K562 treated with DMSO at 1 percent for 48 hours (cell line): ENCODE results near the gene RUNDC1. TPM values are rescaled to one million over a fixed set of nuclear protein-coding genes. Genes with fewer than 3 reads are reported as not detected.

Experiments
- total RNA-seq: library from RNA; unstranded; fragments of 300-600 nt; gene quantifications from 2 replicates; pipeline ENCODE4 v1.2.3, GENCODE V29; 2022; ENCODE audit warnings: low replicate concordance; ENCODE audit errors: extremely low read depth

Gene RUNDC1
- total RNA-seq, result not detected in 2 replicates

DNA sequence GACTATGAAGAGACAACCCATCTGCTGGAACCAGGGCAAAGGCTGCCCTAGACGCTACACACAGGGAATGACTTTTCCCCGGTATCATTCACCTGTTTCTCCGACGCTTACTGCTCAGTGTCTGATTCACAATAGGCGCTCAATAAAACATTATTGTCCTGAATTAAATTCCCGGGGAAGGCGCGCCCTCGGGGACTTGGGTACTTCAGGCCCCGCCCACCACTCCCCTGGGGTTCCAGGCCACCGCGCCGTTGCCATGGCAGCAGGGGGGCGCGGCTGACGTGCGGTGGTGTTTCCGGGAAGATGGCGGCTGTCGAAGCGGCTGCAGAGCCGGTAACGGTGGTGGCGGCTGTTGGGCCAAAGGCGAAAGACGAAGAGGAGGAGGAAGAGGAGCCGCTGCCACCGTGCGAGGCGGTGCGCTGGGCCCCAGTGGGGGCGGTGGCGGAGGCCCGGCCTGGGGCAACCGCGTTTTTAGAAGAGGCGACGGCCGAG lies at the start of gene RUNDC1:
RUNDC1 (plus strand) TSS at position 292 of the 492 bp plus-strand sequence; CDS start at position 304, 12 bp downstream.

DNA sequence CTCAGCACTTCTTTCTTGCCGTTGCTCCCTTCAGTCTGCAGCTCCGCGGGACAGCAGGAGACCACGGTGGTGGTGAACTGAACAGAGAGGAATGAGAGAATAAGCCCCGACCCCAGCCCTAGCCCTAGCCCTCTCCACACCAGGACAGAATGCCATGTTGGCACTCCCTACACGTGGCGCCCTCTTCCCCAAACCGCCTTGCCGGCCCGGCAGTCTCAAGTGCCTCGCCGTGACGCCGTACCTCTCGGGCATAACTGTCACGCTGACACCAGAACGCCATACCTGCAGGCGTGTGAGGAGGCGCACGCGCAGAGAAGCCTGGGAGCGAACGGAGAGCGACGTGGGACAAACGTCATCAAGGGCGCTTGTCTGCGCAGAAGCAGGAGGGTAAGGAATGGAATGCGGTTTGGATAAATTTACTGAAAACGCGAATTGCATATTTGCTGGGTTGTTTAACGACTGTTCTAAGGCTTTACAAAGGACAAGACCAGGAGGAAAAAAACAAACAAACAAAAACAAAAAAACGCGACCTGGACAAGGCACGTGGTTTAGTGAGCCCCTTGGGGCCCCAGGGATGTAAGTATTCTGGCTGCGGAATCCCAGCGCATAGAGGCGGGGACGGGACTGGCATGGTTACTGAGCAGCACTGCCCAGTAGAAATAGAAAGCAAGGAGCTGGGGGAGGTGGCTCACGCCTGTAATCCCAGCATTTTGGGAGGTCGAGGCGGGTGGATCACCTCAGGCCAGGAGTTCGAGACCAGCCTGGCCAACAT lies 16.0 kb upstream of the RUNDC1 start, which contains the start of gene AARSD1:
AARSD1 (minus strand) TSS at position 294 of the 772 bp plus-strand sequence; CDS start at position 280, 14 bp downstream.

DNA sequence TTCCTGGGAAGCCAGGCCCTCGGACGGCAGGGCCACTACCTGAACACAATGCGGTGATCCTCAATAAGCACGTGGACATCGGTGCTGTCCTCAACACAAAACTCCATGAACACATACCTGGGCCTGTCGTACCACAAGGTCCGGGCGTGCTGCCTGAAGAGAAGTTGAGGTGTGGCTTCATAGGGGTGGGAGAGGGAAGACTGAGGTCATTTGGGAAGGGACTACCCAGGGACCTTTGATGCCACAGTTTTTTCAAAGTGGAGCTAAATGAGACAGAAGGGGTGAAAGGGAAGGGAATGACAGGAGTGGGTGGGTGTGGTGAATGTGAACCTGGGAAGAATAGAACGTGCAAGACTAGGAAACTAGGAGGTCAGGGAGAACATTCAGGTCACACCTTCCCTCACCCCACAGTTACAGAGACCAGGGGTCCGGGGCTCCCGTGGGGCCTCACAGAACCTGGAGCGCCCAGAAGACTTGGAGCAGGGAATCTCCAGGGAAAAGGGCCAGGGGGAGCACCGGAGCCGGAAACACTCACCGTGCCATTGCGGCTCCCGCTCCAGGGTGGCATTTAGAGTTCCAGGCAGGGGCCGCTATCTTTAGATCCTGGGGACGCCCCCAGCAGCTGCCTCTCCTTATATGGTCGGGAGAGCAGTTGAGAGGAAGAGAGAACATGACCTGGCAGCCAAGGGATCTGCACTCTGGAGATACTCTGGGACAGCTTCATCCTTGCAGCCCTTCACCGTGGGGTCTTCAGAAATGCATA lies 673 bp upstream of the RUNDC1 start, which contains the start of gene PTGES3L:
PTGES3L (minus strand) TSS at position 570 of the 763 bp plus-strand sequence; CDS start at position 543, 27 bp downstream.

DNA sequence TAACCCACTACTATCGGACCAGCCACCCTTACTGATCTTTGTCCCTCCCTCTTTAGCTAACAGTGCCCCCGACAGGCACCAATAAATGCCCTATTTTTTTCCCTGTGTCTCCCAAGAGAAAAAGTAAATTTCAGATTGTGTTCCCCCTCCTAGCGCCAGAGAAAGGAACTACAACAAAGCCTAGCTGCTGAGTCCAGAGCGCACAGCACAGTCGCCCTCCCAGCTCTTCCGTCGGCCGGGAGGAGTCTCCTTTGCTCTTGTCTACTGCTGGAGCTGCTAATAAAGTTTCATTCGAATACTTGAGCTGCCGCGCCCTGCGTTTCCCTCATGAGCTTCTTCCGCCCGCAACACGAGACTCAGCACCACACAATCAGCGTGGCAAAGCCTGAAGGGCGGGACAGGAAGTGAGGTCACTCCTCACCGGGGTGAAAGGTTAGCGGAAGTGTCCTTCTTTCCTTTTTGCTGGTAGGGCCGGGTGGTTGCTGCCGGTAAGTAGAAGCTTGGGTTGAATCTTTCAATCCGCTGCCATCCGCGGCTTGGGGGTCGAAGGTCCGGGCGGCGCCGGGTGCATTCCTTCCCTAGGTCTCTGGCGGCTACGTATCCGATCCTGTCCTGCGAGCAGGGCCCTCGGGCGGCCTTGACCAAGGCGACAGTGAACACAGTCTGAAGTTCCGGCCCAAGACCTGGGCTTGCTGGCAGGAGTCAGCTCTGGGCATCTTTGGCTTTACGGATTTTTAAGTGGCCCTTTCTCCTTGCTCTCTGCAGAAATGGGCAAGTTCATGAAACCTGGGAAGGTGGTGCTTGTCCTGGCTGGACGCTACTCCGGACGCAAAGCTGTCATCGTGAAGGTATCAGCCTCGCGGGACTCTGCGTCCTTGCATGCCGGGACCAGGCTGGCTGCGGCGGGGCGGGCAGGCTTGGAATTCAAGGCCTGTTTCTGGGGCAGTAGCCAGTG lies 17.9 kb downstream of the RUNDC1 start, which contains the start of gene RPL27:
RPL27 (plus strand) TSS at position 436 of the 955 bp plus-strand sequence; CDS start at position 768, 332 bp downstream.

DNA sequence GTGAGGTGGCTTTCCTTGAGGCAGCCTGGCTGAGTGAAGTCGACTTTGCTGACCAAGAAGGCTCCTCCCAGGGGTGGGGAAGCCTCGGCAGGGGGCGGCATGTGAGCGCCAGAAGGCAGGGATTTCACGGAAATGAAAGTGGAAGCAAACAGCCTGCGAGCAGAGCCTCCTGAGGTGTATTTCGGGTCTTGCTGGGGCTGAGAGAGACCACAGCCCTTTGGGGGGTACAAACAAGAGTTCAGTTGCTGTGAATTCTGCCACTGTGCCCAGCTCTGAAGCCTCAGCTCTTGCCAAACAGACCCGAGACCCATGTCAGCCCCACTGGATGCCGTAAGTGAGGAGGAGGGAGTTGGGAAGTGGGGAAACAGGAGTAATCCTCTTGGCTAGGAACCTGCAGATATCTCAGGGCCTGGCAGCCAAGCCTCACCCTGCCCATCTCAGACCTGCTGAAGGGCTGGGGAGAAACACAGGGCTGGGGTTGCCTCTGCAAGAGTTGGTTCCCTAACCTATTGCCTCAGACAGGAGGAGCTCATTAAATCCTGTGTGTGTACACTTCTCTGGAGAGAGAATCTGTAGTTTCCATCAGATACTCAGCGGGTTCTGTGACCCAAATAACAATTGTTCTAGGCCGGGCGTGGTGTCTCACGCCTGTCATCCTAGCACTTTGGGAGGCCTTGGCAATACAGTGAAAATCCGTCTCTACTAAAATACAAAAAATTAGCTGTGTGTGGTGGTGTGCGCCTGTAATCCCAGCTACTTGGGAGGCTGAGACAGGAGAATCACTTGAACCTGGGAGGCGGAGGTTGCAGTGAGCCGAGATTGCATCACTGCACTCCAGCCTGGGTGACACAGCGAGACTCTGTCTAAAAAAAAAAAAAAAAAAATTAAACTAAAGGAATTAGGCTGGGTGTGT lies 26.5 kb downstream of the RUNDC1 start, which contains the start of gene IFI35:
IFI35 (plus strand) TSS at position 146 of the 913 bp plus-strand sequence; CDS start at position 310, 164 bp downstream.

DNA sequence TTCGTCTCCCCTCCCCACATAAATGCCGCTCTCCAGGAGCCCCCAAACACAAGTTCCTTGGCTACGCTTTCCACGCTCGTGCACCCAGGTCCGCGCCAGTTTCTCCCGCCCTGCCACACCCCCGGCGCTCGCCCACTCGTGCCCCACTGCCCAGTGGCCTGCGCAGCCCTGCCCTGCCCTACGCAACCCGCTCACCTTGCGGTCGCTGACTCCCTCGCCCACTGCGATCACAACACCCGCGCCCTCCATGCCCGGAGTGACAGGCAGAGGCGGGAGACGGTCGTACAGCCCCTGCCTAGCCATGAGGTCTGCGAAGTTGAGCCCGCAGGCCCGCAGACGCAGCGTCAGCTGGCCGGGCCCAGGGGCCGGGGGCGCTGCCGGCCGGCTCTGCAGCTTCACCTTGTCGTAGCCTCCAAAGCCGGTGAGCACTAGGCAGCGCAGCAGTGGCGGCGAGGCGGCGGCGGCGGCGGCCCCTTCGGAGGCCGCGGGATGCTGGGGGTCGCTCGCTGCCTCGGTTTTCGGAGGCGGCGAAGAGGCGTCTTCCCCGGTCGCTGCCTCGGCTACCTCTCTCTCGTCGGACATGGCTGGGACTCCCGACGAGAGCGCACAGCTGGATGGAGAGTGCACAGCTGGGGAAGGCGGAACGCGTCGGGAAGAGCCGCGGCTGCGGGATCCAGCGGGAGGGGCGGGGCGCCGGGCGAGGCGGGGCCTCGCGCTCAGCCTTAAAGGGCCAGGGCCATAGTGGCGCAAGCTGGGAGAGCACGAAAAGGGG lies 41.6 kb downstream of the RUNDC1 start, which contains the start of gene VAT1:
VAT1 (minus strand) TSS at position 645 of the 772 bp plus-strand sequence; CDS start at position 582, 63 bp downstream.

DNA sequence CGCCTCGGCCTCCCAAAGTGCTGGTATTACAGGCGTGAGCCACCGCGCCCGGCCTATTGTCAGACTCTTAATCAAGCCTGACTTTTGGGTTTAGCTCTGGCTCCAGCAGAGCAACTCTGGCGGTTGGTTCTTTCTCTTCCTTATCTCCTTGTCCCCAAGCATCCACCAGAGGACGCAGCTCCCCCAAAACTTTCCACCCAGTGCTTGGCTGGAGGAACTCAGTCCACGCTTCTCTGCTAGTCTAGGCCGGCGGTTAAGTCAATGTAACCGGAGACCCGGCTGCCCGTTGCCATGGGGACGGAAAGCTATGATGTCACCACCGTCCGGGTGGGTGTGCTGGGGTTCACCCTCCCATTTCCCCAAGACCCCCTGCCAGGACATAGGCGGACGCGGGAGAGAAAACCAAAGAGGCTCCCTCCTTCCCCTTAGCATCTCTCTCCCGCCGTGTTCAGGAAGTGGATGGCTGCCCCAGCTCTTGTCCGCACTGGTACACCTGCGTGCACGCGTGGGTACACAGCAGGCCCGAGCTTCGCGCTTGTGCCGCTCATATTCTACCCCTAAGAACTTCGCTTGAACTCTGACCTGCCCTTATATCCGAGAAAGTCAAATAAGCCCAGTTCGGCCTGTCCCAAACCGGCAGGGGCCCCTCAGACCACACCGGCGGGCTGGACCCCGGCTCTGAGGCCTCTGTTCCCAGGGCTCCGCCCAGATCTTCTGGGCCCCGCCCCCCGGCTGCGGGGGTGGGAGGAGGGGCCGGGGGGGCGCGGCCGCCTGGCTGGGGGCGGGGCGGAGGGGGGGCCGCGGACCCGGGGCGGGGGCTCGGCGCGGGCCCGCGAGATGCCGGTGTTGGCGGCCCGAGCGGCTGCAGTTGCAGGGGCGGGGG lies 44.3 kb downstream of the RUNDC1 start, which contains the start of gene RND2:
RND2 (plus strand) TSS at position 825 of the 883 bp plus-strand sequence. CDS start 117 bp downstream, outside the sequence.

Other genes starting within 250 kb of the RUNDC1 start
- gene EZH1, start 235.5 kb upstream of the RUNDC1 start, total RNA-seq, result not detected in 2 replicates
- not detected in 2 replicates for gene RAMP2, start 219.3 kb upstream of the RUNDC1 start, total RNA-seq
- not detected in 2 replicates for gene VPS25, start 207.1 kb upstream of the RUNDC1 start, total RNA-seq
- gene WNK4, start 200.0 kb upstream of the RUNDC1 start, total RNA-seq, result not detected in 2 replicates
- not detected in 2 replicates for gene COA3, start 181.9 kb upstream of the RUNDC1 start, total RNA-seq
- gene CNTD1, start 181.7 kb upstream of the RUNDC1 start, total RNA-seq, result not detected in 2 replicates
- gene BECN1, start 156.3 kb upstream of the RUNDC1 start, total RNA-seq, result not detected in 2 replicates
- gene PSME3, start 147.2 kb upstream of the RUNDC1 start, total RNA-seq, result not detected in 2 replicates
- not detected in 2 replicates for gene AOC2, start 136.0 kb upstream of the RUNDC1 start, total RNA-seq
- not detected in 2 replicates for gene AOC3, start 129.4 kb upstream of the RUNDC1 start, total RNA-seq
- not detected in 2 replicates for gene G6PC1, start 79.8 kb upstream of the RUNDC1 start, total RNA-seq
- not detected in 2 replicates for gene AARSD1, start 16.1 kb upstream of the RUNDC1 start, total RNA-seq
- gene PTGES3L, start 485 bp upstream of the RUNDC1 start, total RNA-seq, result not detected in 2 replicates
- 4,701 TPM in 1 of 2 replicates, not detected in the other for gene RPL27, start 17.9 kb downstream of the RUNDC1 start, total RNA-seq
- not detected in 2 replicates for gene IFI35, start 26.2 kb downstream of the RUNDC1 start, total RNA-seq
- 286 TPM in 1 of 2 replicates, not detected in the other for gene VAT1, start 41.8 kb downstream of the RUNDC1 start, total RNA-seq
- gene RND2, start 44.7 kb downstream of the RUNDC1 start, total RNA-seq, result not detected in 2 replicates
- gene BRCA1, start 144.8 kb downstream of the RUNDC1 start, total RNA-seq, result not detected in 2 replicates
- gene NBR1, start 190.6 kb downstream of the RUNDC1 start, total RNA-seq, result not detected in 2 replicates
- not detected in 2 replicates for gene TMEM106A, start 231.3 kb downstream of the RUNDC1 start, total RNA-seq
- not detected in 2 replicates for gene CCDC200, start 248.1 kb downstream of the RUNDC1 start, total RNA-seq